HCT116 (cell line): ENCODE measurements around the gene ETFDH. TPM values are rescaled to one million over a fixed set of nuclear protein-coding genes. Genes with fewer than 3 reads are reported as not detected.

ENCODE experiments used
- ATAC-seq: fragments of 200-7000 bp; cut with Tn5 transposase; 2 replicates; pipeline ENCODE4 v1.9.1; 2020; ENCODE audit warnings: mild to moderate bottlenecking, moderate library complexity
- BruUV-seq: library from RNA; stranded (reverse); fragments of 400-500 nt; replicated peaks from 2 replicates; lab custom pipeline; 2021; lab: Mats Ljungman, UMichigan
- CTCF ChIA-PET: fragments of 300-600 bp; sonication (Branson Sonifier 250); formaldehyde crosslinking; loops from one replicate; lab custom pipeline; 2021; ENCODE audit warnings: antibody characterized with exemption; lab: Charles Lee
- POLR2A ChIA-PET: fragments of 300-600, 350-600 bp; sonication (Branson Sonifier 250); formaldehyde crosslinking; loops from one replicate; lab custom pipeline; 2021; ENCODE audit warnings: antibody characterized with exemption; lab: Charles Lee
- RAD21 ChIA-PET, 2 experiments: fragments of 300-600 bp; sonication (Branson Sonifier 250); formaldehyde crosslinking; loops; one replicate each; lab custom pipeline; 2023; ENCODE audit warnings: low total read pairs in 2 of 2; ENCODE audit not compliant: uncharacterized antibody in 2 of 2, unreplicated experiment in 2 of 2, low non-redundant PET in 1 of 2; lab: Charles Lee
- DNase-seq: peaks from one replicate; pipeline ENCODE4 v3.0.0-alpha.2; 2010; ENCODE audit warnings: low read depth, low spot score
- H2AFZ ChIP-seq: fragments of 200-600 bp; shearing (Covaris generic), sonication (generic); 2 replicates; pipeline ENCODE4 v1.6.1; 2017; ENCODE audit warnings: low read depth, mixed run types, mixed read lengths, antibody characterized with exemption, low read length; ENCODE audit not compliant: poor library complexity, severe bottlenecking
- H3K27ac ChIP-seq: 2 replicates; pipeline ENCODE4 v1.5.1; 2012; ENCODE audit warnings: low read depth, low read length
- H3K27me3 ChIP-seq: fragments of 200-600 bp; sonication (generic); 2 replicates; pipeline ENCODE4 v1.6.1; 2016; ENCODE audit warnings: mixed run types, low read length, mixed read lengths; ENCODE audit not compliant: insufficient read depth
- H3K36me3 ChIP-seq, 2 experiments: fragments of 200-500 bp in 1 of 2; fragments of 200-600 bp in 1 of 2; sonication (Bioruptor generic) in 1 of 2; sonication (generic) in 1 of 2; 2 replicates each; pipeline versions ENCODE4 v1.5.1 to v1.6.1; 2014 to 2016; ENCODE audit warnings: low read length in 2 of 2, inconsistent platforms in 1 of 2, mixed read lengths in 1 of 2, mixed run types in 1 of 2; ENCODE audit not compliant: insufficient read depth in 2 of 2, control insufficient read depth in 1 of 2
- H3K4me1 ChIP-seq, 2 experiments: fragments of 200-600 bp in 1 of 2; sonication (generic) in 1 of 2; 2 replicates each; pipeline versions ENCODE4 v1.5.1 to v1.6.1; 2012 to 2017; ENCODE audit warnings: low read length in 2 of 2, inconsistent platforms in 1 of 2, mild to moderate bottlenecking in 1 of 2, mixed read lengths in 1 of 2, mixed run types in 1 of 2, moderate library complexity in 1 of 2; ENCODE audit not compliant: insufficient read depth in 2 of 2, control insufficient read depth in 1 of 2
- H3K4me2 ChIP-seq: fragments of 200-600 bp; sonication (generic); 2 replicates; pipeline ENCODE4 v1.6.1; 2017; ENCODE audit warnings: mixed run types, low read length, mixed read lengths
- H3K4me3 ChIP-seq, 2 experiments: fragments of 200-600 bp in 1 of 2; sonication (generic) in 1 of 2; replicated peaks in 1 of 2; 2 replicates each; pipeline ENCODE4 v1.5.1; 2011 to 2016; ENCODE audit warnings: low read length in 2 of 2, control low read depth in 1 of 2, low read depth in 1 of 2, mild to moderate bottlenecking in 1 of 2, mixed read lengths in 1 of 2, mixed run types in 1 of 2
- H3K79me2 ChIP-seq: fragments of 200-600 bp; sonication (generic); 2 replicates; pipeline ENCODE4 v1.6.1; 2017; ENCODE audit warnings: mild to moderate bottlenecking, mixed run types, low read length, moderate library complexity, mixed read lengths; ENCODE audit not compliant: insufficient read depth
- H3K9ac ChIP-seq: fragments of 200-600 bp; sonication (generic); 2 replicates; pipeline ENCODE4 v1.6.1; 2016; ENCODE audit warnings: low read length, mixed read lengths
- H3K9me2 ChIP-seq: fragments of 200-600 bp; sonication (generic), shearing (Covaris generic); 2 replicates; pipeline ENCODE4 v1.6.1; 2017; ENCODE audit warnings: mixed run types, mild to moderate bottlenecking, moderate library complexity; ENCODE audit not compliant: insufficient read depth
- H3K9me3 ChIP-seq, 2 experiments: fragments of 200-500 bp in 1 of 2; fragments of 200-600 bp in 1 of 2; sonication (Bioruptor generic) in 1 of 2; sonication (generic) in 1 of 2; 2 replicates each; pipeline ENCODE4 v1.6.1; 2014 to 2017; ENCODE audit warnings: low read length in 2 of 2, mixed read lengths in 2 of 2, inconsistent platforms in 1 of 2, low read depth in 1 of 2, mild to moderate bottlenecking in 1 of 2, mixed run types in 1 of 2, moderate library complexity in 1 of 2; ENCODE audit not compliant: control insufficient read depth in 1 of 2, insufficient read depth in 1 of 2
- H4K20me1 ChIP-seq: fragments of 200-600 bp; sonication (generic), shearing (Covaris generic); 2 replicates; pipeline ENCODE4 v1.6.1; 2017; ENCODE audit warnings: mixed run types, mild to moderate bottlenecking, moderate library complexity; ENCODE audit not compliant: insufficient read depth
- ATF3 ChIP-seq: IDR thresholded peaks from 2 replicates; pipeline ENCODE4 v1.6.1; 2012
- CBX3 ChIP-seq: IDR thresholded peaks from 2 replicates; pipeline ENCODE4 v1.6.1; 2012; ENCODE audit warnings: low read depth
- CEBPB ChIP-seq: IDR thresholded peaks from 2 replicates; pipeline ENCODE4 v1.6.1; 2012; ENCODE audit warnings: low read depth
- EZH2 ChIP-seq: fragments of 200-600 bp; sonication (generic); IDR thresholded peaks from 2 replicates; pipeline ENCODE4 v1.6.1; 2017; ENCODE audit warnings: antibody characterized with exemption, mixed run types
- FOSL1 ChIP-seq: IDR thresholded peaks from 2 replicates; pipeline ENCODE4 v1.6.1; 2012; ENCODE audit warnings: low read depth
- JUND ChIP-seq: IDR thresholded peaks from 2 replicates; pipeline ENCODE4 v1.6.1; 2012
- MAX ChIP-seq: IDR thresholded peaks from 2 replicates; pipeline ENCODE4 v1.6.1; 2012
- POLR2A ChIP-seq: IDR thresholded peaks from 2 replicates; pipeline ENCODE4 v1.7.0; 2011; ENCODE audit warnings: borderline replicate concordance; ENCODE audit not compliant: insufficient read depth, insufficient read length; ENCODE audit errors: extremely low read depth
- RAD21 ChIP-seq: IDR thresholded peaks from 2 replicates; pipeline ENCODE4 v1.6.1; 2012; ENCODE audit warnings: low read depth, mild to moderate bottlenecking
- REST ChIP-seq: IDR thresholded peaks from 2 replicates; pipeline ENCODE4 v1.6.1; 2012; ENCODE audit warnings: low read depth
- SIN3A ChIP-seq: IDR thresholded peaks from 2 replicates; pipeline ENCODE4 v1.6.1; 2012; ENCODE audit warnings: low read depth
- TCF7L2 ChIP-seq: IDR thresholded peaks from 2 replicates; pipeline ENCODE4 v1.7.0; 2011; ENCODE audit warnings: borderline replicate concordance, inconsistent platforms; ENCODE audit not compliant: insufficient read depth, insufficient read length; ENCODE audit errors: extremely low read depth
- YY1 ChIP-seq: IDR thresholded peaks from 2 replicates; pipeline ENCODE4 v1.6.1; 2011; ENCODE audit warnings: low read length, low read depth, moderate library complexity, mild to moderate bottlenecking; ENCODE audit not compliant: insufficient replicate concordance; ENCODE audit errors: extremely low read depth
- ZBTB33 ChIP-seq: IDR thresholded peaks from 2 replicates; pipeline ENCODE4 v1.6.1; 2011; ENCODE audit warnings: mild to moderate bottlenecking, low read length, moderate library complexity; ENCODE audit not compliant: insufficient replicate concordance; ENCODE audit errors: extremely low read depth
- ZFX ChIP-seq: fragments of 450-650 bp; IDR thresholded peaks from 2 replicates; pipeline ENCODE4 v1.6.1; 2017
- ZNF274 ChIP-seq: fragments of 200-500 bp; sonication (Bioruptor generic); IDR thresholded peaks from 2 replicates; pipeline ENCODE4 v1.6.1; 2014; ENCODE audit warnings: mild to moderate bottlenecking, low read depth, low read length, inconsistent platforms
- intact Hi-C: fragments of 100-400 bp; cut with micrococcal nuclease; formaldehyde crosslinking; loops from 2 replicates; pipeline ENCODE4 v1.10.0; 2022
- total RNA-seq: library from RNA; stranded (reverse); gene quantifications from one replicate; pipeline ENCODE4 v1.2.1, GENCODE V29; 2021; ENCODE audit not compliant: unreplicated experiment

Gene ETFDH
- total RNA-seq, 1 experiment from 2014 or later: 22.2 TPM

GRCh38 chr4:158721680-158722079, 49.6 kb downstream of the ETFDH start:
- H3K9ac ChIP-seq: peak overlapping the region; percentile 84

More at GRCh38 chr4:158721680-158722079, 49.6 kb downstream of the ETFDH start:
- Histone ChIP-seq H3K27ac (no peak overlapping the region), H3K79me2 (peaks cover 54% of the 10 kb centered on the region), H3K27me3 (no peaks in the 10 kb centered on the region), H3K36me3 (peaks cover 25 to 29% of the 10 kb centered on the region in 2 experiments; a peak in 3 of 4 replicates), H3K4me3 (peak overlapping the region; percentile 80 to 88), H3K9me2 (no peaks in the 10 kb centered on the region), H3K4me2 (peak overlapping the region; percentile 98), H2AFZ (no peak overlapping the region), H3K4me1 (peaks cover 2 to 21% of the 10 kb centered on the region in 2 experiments; a peak in 2 of 4 replicates), H4K20me1 (no peaks in the 10 kb centered on the region), H3K9me3 (no peaks in the 10 kb centered on the region)
- CTCF ChIA-PET: no interaction called here
- intact Hi-C loops: loop anchor here (5.0 kb wide), 1 partner anchor 49 kb away; the partner anchor contains the start of genes C4orf46 and ETFDH
- ATAC-seq: no peak
- RAD21 ChIA-PET: no interaction called here
- POLR2A ChIA-PET: no interaction called here
- TSS peak; percentile 40 for BruUV-seq
- no peak for DNase-seq
- TF ChIP-seq YY1 (no peak), TCF7L2 (no peak), ZFX (no peak), FOSL1 (no peak), REST (no peak), JUND (no peak), RAD21 (no peak), POLR2A (no peak), SIN3A (no peak), ZNF274 (no peak), EZH2 (no peak), ZBTB33 (no peak), ATF3 (no peak), CEBPB (no peak), MAX (no peak), CBX3 (no peak)
